ENCODE data around the gene NUPR1.

DNA sequence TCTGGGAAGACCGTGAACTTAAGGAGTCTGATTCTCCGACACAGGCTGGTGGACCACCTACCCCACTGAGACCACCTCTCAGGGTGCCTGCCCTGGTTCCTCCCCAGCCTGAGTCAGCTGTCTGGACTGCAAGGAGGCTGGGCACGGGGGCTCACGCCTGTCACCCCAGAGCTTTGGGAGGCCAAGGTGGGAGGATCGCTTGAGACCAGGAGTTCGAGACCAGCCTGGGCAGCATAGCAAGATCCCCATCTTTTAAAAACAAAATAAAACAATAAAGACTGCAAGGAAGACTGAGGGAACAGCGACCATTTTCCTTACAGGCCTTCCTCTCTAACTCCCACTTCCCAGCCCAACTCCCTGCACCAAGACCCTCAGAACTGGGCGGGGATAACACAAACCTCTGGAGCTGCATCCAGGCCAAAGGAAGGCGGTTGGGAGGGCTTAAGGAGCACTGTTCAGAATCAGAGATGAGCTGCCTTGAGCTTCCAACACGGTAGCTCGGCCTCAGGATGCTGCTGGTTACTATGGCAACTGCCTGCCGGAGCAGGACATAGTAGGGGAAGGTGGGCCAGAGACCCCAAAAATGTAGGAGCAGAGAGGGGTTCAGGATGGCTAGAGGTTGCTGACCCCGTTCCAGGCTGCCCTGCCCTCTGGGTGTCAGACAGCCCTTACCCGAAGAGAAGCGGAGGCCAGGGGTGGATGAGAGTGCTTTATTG lies 40.0 kb downstream of the NUPR1 start:
- TF ChIP-seq, protein P1, sequence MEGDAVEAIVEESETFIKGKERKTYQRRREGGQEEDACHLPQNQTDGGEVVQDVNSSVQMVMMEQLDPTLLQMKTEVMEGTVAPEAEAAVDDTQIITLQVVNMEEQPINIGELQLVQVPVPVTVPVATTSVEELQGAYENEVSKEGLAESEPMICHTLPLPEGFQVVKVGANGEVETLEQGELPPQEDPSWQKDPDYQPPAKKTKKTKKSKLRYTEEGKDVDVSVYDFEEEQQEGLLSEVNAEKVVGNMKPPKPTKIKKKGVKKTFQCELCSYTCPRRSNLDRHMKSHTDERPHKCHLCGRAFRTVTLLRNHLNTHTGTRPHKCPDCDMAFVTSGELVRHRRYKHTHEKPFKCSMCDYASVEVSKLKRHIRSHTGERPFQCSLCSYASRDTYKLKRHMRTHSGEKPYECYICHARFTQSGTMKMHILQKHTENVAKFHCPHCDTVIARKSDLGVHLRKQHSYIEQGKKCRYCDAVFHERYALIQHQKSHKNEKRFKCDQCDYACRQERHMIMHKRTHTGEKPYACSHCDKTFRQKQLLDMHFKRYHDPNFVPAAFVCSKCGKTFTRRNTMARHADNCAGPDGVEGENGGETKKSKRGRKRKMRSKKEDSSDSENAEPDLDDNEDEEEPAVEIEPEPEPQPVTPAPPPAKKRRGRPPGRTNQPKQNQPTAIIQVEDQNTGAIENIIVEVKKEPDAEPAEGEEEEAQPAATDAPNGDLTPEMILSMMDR (IDR thresholded peaks at IDR 0.05), result no peak
- TF ChIP-seq EP300 (IDR thresholded peaks at IDR 0.05), result no peak
